CD14-positive monocyte (primary cell): Measurements from ENCODE around the gene DPM2. TPM values are rescaled to one million over a fixed set of nuclear protein-coding genes. Genes with fewer than 3 reads are reported as not detected.

Source experiments
- DNase-seq, 3 donors: peaks; one replicate each; pipeline ENCODE4 v3.0.0-alpha.2; 2011 to 2022
- H2AFZ ChIP-seq: 2 replicates; pipeline ENCODE4 v1.6.0; 2012; ENCODE audit warnings: mild to moderate bottlenecking, low read depth, low read length, inconsistent platforms; ENCODE audit not compliant: insufficient read depth, poor library complexity, severe bottlenecking
- H3K27ac ChIP-seq, 2 donors: 1 replicate in 1 of 2; 2 replicates in 1 of 2; pipeline ENCODE4 v1.5.1; 2012 to 2013; ENCODE audit warnings: low read length in 2 of 2, control low read depth in 1 of 2, inconsistent platforms in 1 of 2, low read depth in 1 of 2, mild to moderate bottlenecking in 1 of 2
- H3K27me3 ChIP-seq, 2 donors: one replicate each; pipeline versions ENCODE4 v1.6.0 to v1.6.1; 2011 to 2013; ENCODE audit warnings: low read length in 2 of 2; ENCODE audit not compliant: control insufficient read depth in 2 of 2, insufficient read depth in 2 of 2
- H3K36me3 ChIP-seq, 2 donors: replicated peaks in 1 of 2; 1 replicate in 1 of 2; 2 replicates in 1 of 2; pipeline versions ENCODE4 v1.5.1 to v1.6.1; 2012 to 2013; ENCODE audit warnings: low read length in 2 of 2, control low read depth in 1 of 2, inconsistent platforms in 1 of 2, mild to moderate bottlenecking in 1 of 2; ENCODE audit not compliant: insufficient read depth in 2 of 2, control insufficient read depth in 1 of 2
- H3K4me1 ChIP-seq, 2 donors: 1 replicate in 1 of 2; 2 replicates in 1 of 2; pipeline versions ENCODE4 v1.5.1 to v1.6.1; 2012 to 2013; ENCODE audit warnings: low read length in 2 of 2, control low read depth in 1 of 2, inconsistent platforms in 1 of 2, mild to moderate bottlenecking in 1 of 2, moderate library complexity in 1 of 2; ENCODE audit not compliant: insufficient read depth in 2 of 2, control insufficient read depth in 1 of 2
- H3K4me2 ChIP-seq: replicated peaks from 2 replicates; pipeline ENCODE3; 2012; ENCODE audit warnings: low read length, moderate library complexity, mild to moderate bottlenecking; ENCODE audit not compliant: poor library complexity, severe bottlenecking; ENCODE audit errors: extremely low read depth
- H3K4me3 ChIP-seq, 3 experiments: fragments of 200-600 bp in 1 of 3; sonication (generic) in 1 of 3; replicated peaks in 1 of 3; 1 replicate in 2 of 3; 2 replicates in 1 of 3; pipeline ENCODE4 v1.5.1; 2011 to 2013; ENCODE audit warnings: low read length in 3 of 3, mild to moderate bottlenecking in 3 of 3, control low read depth in 2 of 3, low read depth in 2 of 3, inconsistent platforms in 1 of 3, moderate library complexity in 1 of 3
- H3K79me2 ChIP-seq: 2 replicates; pipeline ENCODE4 v1.6.0; 2012; ENCODE audit warnings: mild to moderate bottlenecking, control low read depth, inconsistent platforms, low read length, moderate library complexity; ENCODE audit not compliant: insufficient read depth
- H3K9ac ChIP-seq: 2 replicates; pipeline ENCODE4 v1.6.0; 2017; ENCODE audit warnings: low read length, mild to moderate bottlenecking; ENCODE audit not compliant: insufficient read depth, poor library complexity, severe bottlenecking
- H3K9me3 ChIP-seq, 2 donors: replicated peaks in 1 of 2; 1 replicate in 1 of 2; 2 replicates in 1 of 2; pipeline versions ENCODE4 v1.5.1 to v1.6.1; 2012 to 2013; ENCODE audit warnings: low read length in 2 of 2, control low read depth in 1 of 2; ENCODE audit not compliant: control insufficient read depth in 1 of 2, insufficient read depth in 1 of 2
- H4K20me1 ChIP-seq: 2 replicates; pipeline ENCODE4 v1.6.0; 2012; ENCODE audit warnings: mild to moderate bottlenecking, low read length, control low read depth, moderate library complexity; ENCODE audit not compliant: insufficient read depth
- H3K27ac Mint-ChIP-seq, 7 donors: one replicate each; pipeline ENCODE4 v1.8.0; 2020; ENCODE audit warnings: mild to moderate bottlenecking in 7 of 7, mixed read lengths in 7 of 7, moderate library complexity in 6 of 7, inconsistent platforms in 2 of 7
- H3K27me3 Mint-ChIP-seq, 3 donors: one replicate each; pipeline ENCODE4 v1.8.0; 2021 to 2022; ENCODE audit warnings: low read depth in 3 of 3, mild to moderate bottlenecking in 3 of 3, mixed read lengths in 3 of 3, moderate library complexity in 3 of 3, inconsistent platforms in 1 of 3
- H3K36me3 Mint-ChIP-seq, 2 donors: one replicate each; pipeline ENCODE4 v1.8.0; 2020; ENCODE audit warnings: mixed read lengths in 2 of 2, inconsistent platforms in 1 of 2, mild to moderate bottlenecking in 1 of 2
- H3K4me1 Mint-ChIP-seq: one replicate; pipeline ENCODE4 v1.8.0; 2020; ENCODE audit warnings: mild to moderate bottlenecking, mixed read lengths
- H3K4me3 Mint-ChIP-seq, 2 donors: one replicate each; pipeline ENCODE4 v1.8.0; 2020; ENCODE audit warnings: mild to moderate bottlenecking in 2 of 2, mixed read lengths in 2 of 2, moderate library complexity in 1 of 2
- H3K9me3 Mint-ChIP-seq, 7 donors: one replicate each; pipeline ENCODE4 v1.8.0; 2020 to 2022; ENCODE audit warnings: mixed read lengths in 7 of 7, mild to moderate bottlenecking in 6 of 7, moderate library complexity in 6 of 7, inconsistent platforms in 2 of 7
- WGBS: methylation state at CpG from one replicate; pipeline ENCODE4 v1.1.5; 2013; ENCODE audit warnings: missing lambda C conversion rate; ENCODE audit not compliant: insufficient coverage; 5-methylcytosine and 5-hydroxymethylcytosine counted together
- intact Hi-C, 2 donors: fragments of 100-400 bp; cut with micrococcal nuclease; formaldehyde crosslinking; loops; one replicate each; pipeline versions ENCODE4 v1.15.0 to v1.15.1; 2023
- polyA plus RNA-seq, 3 donors: library from polyadenylated mRNA; depleted of rRNA in 1 of 3; unstranded in 2 of 3; stranded (reverse) in 1 of 3; fragments of 300-500 nt in 2 of 3; fragments of >200 nt in 1 of 3; fragmentation: Illumina TruSeq in 2 of 3; gene quantifications; 1 replicate in 2 of 3; 2 replicates in 1 of 3; pipeline ENCODE4 v1.2.3, GENCODE V29; 2012 to 2021
- TF ChIP-seq, protein P1 (sequence below): fragments of 200-600 bp; IDR thresholded peaks from one replicate; pipeline ENCODE4 v1.8.0; 2022; ENCODE audit warnings: antibody characterized with exemption, mild to moderate bottlenecking

Gene DPM2
- polyA plus RNA-seq, 3 donors: 22.4 to 28.7 (median 25.4) TPM

GRCh38 chr9:127961155-127961490 lies 23.5 kb upstream of the DPM2 start:
- peaks cover 0 to 4% (median 0%) of the 10 kb centered on the region in 7 donors for H3K9me3 Mint-ChIP-seq
- no peaks in the 10 kb centered on the region for H3K27me3 ChIP-seq
- peaks cover 2 to 5% (median 4%) of the 10 kb centered on the region in 3 donors for H3K27me3 Mint-ChIP-seq
- no peak overlapping the region for H3K27ac Mint-ChIP-seq
- DNase-seq: no peak
- TF ChIP-seq, protein P1, sequence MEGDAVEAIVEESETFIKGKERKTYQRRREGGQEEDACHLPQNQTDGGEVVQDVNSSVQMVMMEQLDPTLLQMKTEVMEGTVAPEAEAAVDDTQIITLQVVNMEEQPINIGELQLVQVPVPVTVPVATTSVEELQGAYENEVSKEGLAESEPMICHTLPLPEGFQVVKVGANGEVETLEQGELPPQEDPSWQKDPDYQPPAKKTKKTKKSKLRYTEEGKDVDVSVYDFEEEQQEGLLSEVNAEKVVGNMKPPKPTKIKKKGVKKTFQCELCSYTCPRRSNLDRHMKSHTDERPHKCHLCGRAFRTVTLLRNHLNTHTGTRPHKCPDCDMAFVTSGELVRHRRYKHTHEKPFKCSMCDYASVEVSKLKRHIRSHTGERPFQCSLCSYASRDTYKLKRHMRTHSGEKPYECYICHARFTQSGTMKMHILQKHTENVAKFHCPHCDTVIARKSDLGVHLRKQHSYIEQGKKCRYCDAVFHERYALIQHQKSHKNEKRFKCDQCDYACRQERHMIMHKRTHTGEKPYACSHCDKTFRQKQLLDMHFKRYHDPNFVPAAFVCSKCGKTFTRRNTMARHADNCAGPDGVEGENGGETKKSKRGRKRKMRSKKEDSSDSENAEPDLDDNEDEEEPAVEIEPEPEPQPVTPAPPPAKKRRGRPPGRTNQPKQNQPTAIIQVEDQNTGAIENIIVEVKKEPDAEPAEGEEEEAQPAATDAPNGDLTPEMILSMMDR: no peak
- peaks cover 11% of the 10 kb centered on the region in 2 donors for H3K4me1 ChIP-seq
- H4K20me1 ChIP-seq: no peaks in the 10 kb centered on the region
- intact Hi-C loops: no loop called here
- no peaks in the 10 kb centered on the region for H3K36me3 ChIP-seq
- no peaks in the 10 kb centered on the region for H3K9me3 ChIP-seq
- no peak overlapping the region for H3K4me3 Mint-ChIP-seq
- WGBS: 93% methylated on average over 2 of the region's 2 CpGs
- no peaks in the 10 kb centered on the region for H3K79me2 ChIP-seq
- peaks cover 14% of the 10 kb centered on the region for H3K4me1 Mint-ChIP-seq
- no peaks in the 10 kb centered on the region for H3K36me3 Mint-ChIP-seq
- no peak overlapping the region for H3K27ac ChIP-seq
- H2AFZ ChIP-seq: no peak overlapping the region
- H3K4me2 ChIP-seq: no peak overlapping the region
- no peak overlapping the region for H3K9ac ChIP-seq
- no peak overlapping the region for H3K4me3 ChIP-seq

GRCh38 chr9:127960410-127961154 lies 22.9 kb upstream of the DPM2 start:
- no peak overlapping the region for H3K9ac ChIP-seq
- H3K27ac Mint-ChIP-seq: no peak overlapping the region
- no peak overlapping the region for H2AFZ ChIP-seq
- peaks cover 2 to 5% (median 4%) of the 10 kb centered on the region in 3 donors for H3K27me3 Mint-ChIP-seq
- no peaks in the 10 kb centered on the region for H3K9me3 ChIP-seq
- H3K36me3 Mint-ChIP-seq: no peaks in the 10 kb centered on the region
- TF ChIP-seq, protein P1: no peak
- no peak overlapping the region for H3K4me3 Mint-ChIP-seq
- no peaks in the 10 kb centered on the region for H3K79me2 ChIP-seq
- H3K4me3 ChIP-seq: no peak overlapping the region
- no peak for DNase-seq
- intact Hi-C loops: no loop called here
- no peaks in the 10 kb centered on the region for H3K27me3 ChIP-seq
- peaks cover 5 to 10% of the 10 kb centered on the region in 2 donors for H3K4me1 ChIP-seq
- peaks cover 0 to 4% (median 0%) of the 10 kb centered on the region in 7 donors for H3K9me3 Mint-ChIP-seq
- H3K36me3 ChIP-seq: no peaks in the 10 kb centered on the region
- H3K4me1 Mint-ChIP-seq: peaks cover 11% of the 10 kb centered on the region
- H4K20me1 ChIP-seq: no peaks in the 10 kb centered on the region
- H3K4me2 ChIP-seq: no peak overlapping the region
- 82% methylated on average over 8 of the region's 11 CpGs for WGBS
- H3K27ac ChIP-seq: no peak overlapping the region
